Activated CD4-positive, alpha-beta T cell treated with anti-CD3 and anti-CD28 coated beads, Interleukin-2, Interleukin-6, amounts not matched to agents 100 ng/mL and 50 ng/mL, durations not matched to agents 16 hours and 8 hours (primary cell): ENCODE data around the gene PTPRCAP.
"Not testable (repeated sequence)": the region's sequence is repeated elsewhere in the genome, so short reads cannot be mapped to it uniquely, and the experiment has no call there.

Experiments
- DNase-seq: peaks from one replicate; pipeline ENCODE4 v3.0.0-alpha.2; 2020

PTPRCAP gene

GRCh38 chr11:67440229-67441097 lies 3.0 kb upstream of the PTPRCAP start:
- peak; percentile 58 for DNase-seq

GRCh38 chr11:67439321-67440228 lies 2.1 kb upstream of the PTPRCAP start:
- peak; percentile 59 for DNase-seq

- DNase-seq = peak; percentile 91
Observed at GRCh38 chr11:67438158-67438902, 848 bp upstream of the PTPRCAP start.

- DNase-seq = no peak
Observed at GRCh38 chr11:67437809-67438157, 301 bp upstream of the PTPRCAP start.

- DNase-seq = peak; percentile 91
Observed at GRCh38 chr11:67436459-67437081, 912 bp downstream of the PTPRCAP start.

GRCh38 chr11:67435727-67436458 lies 1.6 kb downstream of the PTPRCAP start:
- DNase-seq = no peak

- DNase-seq = peak; percentile 47
Observed at GRCh38 chr11:67435031-67435726, 2.3 kb downstream of the PTPRCAP start.

- peak; percentile 55 for DNase-seq
Observed at GRCh38 chr11:67434395-67434881, 3.0 kb downstream of the PTPRCAP start.

- DNase-seq = peak; percentile 38
Observed at GRCh38 chr11:67433536-67434394, 3.7 kb downstream of the PTPRCAP start.

- DNase-seq = no peak
Observed at GRCh38 chr11:67432655-67433349, 4.7 kb downstream of the PTPRCAP start.

- DNase-seq = no peak
Observed at GRCh38 chr11:67431346-67432249, 5.9 kb downstream of the PTPRCAP start.

- no peak for DNase-seq
Observed at GRCh38 chr11:67429722-67430121, 7.8 kb downstream of the PTPRCAP start.

GRCh38 chr11:67429038-67429668 lies 8.3 kb downstream of the PTPRCAP start:
- no peak for DNase-seq

- peak; percentile 99 for DNase-seq
Observed at GRCh38 chr11:67428052-67429001, 9.2 kb downstream of the PTPRCAP start, which contains the start of gene RPS6KB2. Gene RPS6KB2, plus strand, starts transcription at chr11:67428494. Its CDS starts 52 bp downstream, at chr11:67428546.

- not testable (repeated sequence) for DNase-seq
Observed at GRCh38 chr11:67427364-67427859, 10.1 kb downstream of the PTPRCAP start.
